GM12878 (cell line): Measurements from ENCODE around the gene ESRRG.

ENCODE experiments used
- ETV6 ChIP-seq, 2 experiments: fragments of 450-650 bp in 1 of 2; IDR thresholded peaks in 1 of 2; conservative IDR thresholded peaks in 1 of 2; 2 replicates each; pipeline ENCODE4 v1.6.1; 2014; ENCODE audit warnings: antibody characterized with exemption in 1 of 2, borderline replicate concordance in 1 of 2, low read depth in 1 of 2, mild to moderate bottlenecking in 1 of 2, moderate library complexity in 1 of 2
- MTA3 ChIP-seq: IDR thresholded peaks from 2 replicates; pipeline ENCODE4 v1.6.1; 2012; ENCODE audit warnings: low read length, inconsistent platforms, borderline replicate concordance
- POLR2A ChIP-seq: IDR thresholded peaks from 2 replicates; pipeline ENCODE4 v1.6.1; 2011; ENCODE audit warnings: low read depth, mild to moderate bottlenecking, low read length

- TF ChIP-seq POLR2A: no peak
- TF ChIP-seq MTA3: no peak
- TF ChIP-seq ETV6 (conservative IDR thresholded peaks at IDR 0.05 in 1 of 2, IDR thresholded peaks at IDR 0.05 in 1 of 2; ENCODE audit: borderline replicate concordance in 1 of 2, low read depth in 1 of 2): no peak
These were observed 169.5 kb downstream of the ESRRG start for GRCh38 chr1:216553766-216554165.
